Suprapubic skin (tissue), 3 donors: ENCODE data around the gene NDUFA13.

ENCODE experiments used
- CTCF ChIP-seq, 2 donors: fragments of 200-600 bp in 1 of 2; fragments of 450-650 bp in 1 of 2; sonication (generic) in 1 of 2; IDR thresholded peaks; one replicate each; pipeline ENCODE4 v1.5.1; 2016 to 2019; ENCODE audit warnings: antibody characterized with exemption in 2 of 2, mild to moderate bottlenecking in 1 of 2, moderate library complexity in 1 of 2
- POLR2AphosphoS5 ChIP-seq, 3 donors: sonication (generic); formaldehyde crosslinking; IDR thresholded peaks; one replicate each; pipeline ENCODE4 v1.6.1; 2017; ENCODE audit warnings: antibody characterized with exemption in 3 of 3

- TF ChIP-seq CTCF (IDR thresholded peaks at IDR 0.05) (no peak), POLR2AphosphoS5 (IDR thresholded peaks at IDR 0.05) (no peak)
These were observed 13.9 kb downstream of the NDUFA13 start for GRCh38 chr19:19529783-19530422.
